Caco-2 (cell line): Measurements from ENCODE around the gene CPE. TPM values are rescaled to one million over a fixed set of nuclear protein-coding genes. Genes with fewer than 3 reads are reported as not detected.

Experiments
- BruUV-seq: library from RNA; stranded (reverse); fragments of 400-500 nt; replicated peaks from 2 replicates; lab custom pipeline; 2021; lab: Mats Ljungman, UMichigan
- CTCF ChIA-PET: fragments of 300-600 bp; sonication (Branson Sonifier 250); formaldehyde crosslinking; loops from one replicate; lab custom pipeline; 2022; ENCODE audit warnings: antibody characterized with exemption; lab: Charles Lee
- POLR2A ChIA-PET: fragments of 300-600 bp; sonication (Branson Sonifier 250); formaldehyde crosslinking; loops from one replicate; lab custom pipeline; 2022; ENCODE audit warnings: antibody characterized with exemption; lab: Charles Lee
- DNase-seq, 2 experiments: peaks; one replicate each; pipeline versions ENCODE4 v3.0.0 to v3.0.0-alpha.2; 2020 to 2022
- H3K27me3 ChIP-seq: replicated peaks from 2 replicates; pipeline ENCODE4 v1.6.0; 2011; ENCODE audit warnings: low read length; ENCODE audit not compliant: control insufficient read depth, insufficient read depth
- H3K36me3 ChIP-seq: 2 replicates; pipeline ENCODE4 v1.5.1; 2011; ENCODE audit warnings: low read length; ENCODE audit not compliant: control insufficient read depth, insufficient read depth
- H3K4me1 ChIP-seq: fragments of 250-450 bp; sonication (Bioruptor Pico); 2 replicates; pipeline ENCODE4 v1.5.1; 2020; ENCODE audit warnings: mild to moderate bottlenecking
- H3K4me3 ChIP-seq: 2 replicates; pipeline ENCODE4 v1.5.1; 2011; ENCODE audit warnings: low read depth, mild to moderate bottlenecking, control low read depth, low read length
- H3K9me3 ChIP-seq: fragments of 250-450 bp; sonication (Bioruptor Pico); 2 replicates; pipeline ENCODE4 v1.5.1; 2020; ENCODE audit warnings: mild to moderate bottlenecking, moderate library complexity
- H3K27ac Mint-ChIP-seq: one replicate; pipeline ENCODE4 v1.8.0; 2022; ENCODE audit warnings: mixed read lengths; ENCODE audit not compliant: unreplicated experiment
- H3K27me3 Mint-ChIP-seq: one replicate; pipeline ENCODE4 v1.8.0; 2022; ENCODE audit warnings: mixed read lengths; ENCODE audit not compliant: insufficient read depth, unreplicated experiment
- H3K36me3 Mint-ChIP-seq: one replicate; pipeline ENCODE4 v1.8.0; 2022; ENCODE audit warnings: mild to moderate bottlenecking, mixed read lengths; ENCODE audit not compliant: insufficient read depth, unreplicated experiment
- H3K4me1 Mint-ChIP-seq: one replicate; pipeline ENCODE4 v1.8.0; 2022; ENCODE audit warnings: low read depth, mixed read lengths; ENCODE audit not compliant: unreplicated experiment
- H3K4me3 Mint-ChIP-seq: one replicate; pipeline ENCODE4 v1.8.0; 2022; ENCODE audit warnings: mild to moderate bottlenecking, moderate library complexity, mixed read lengths; ENCODE audit not compliant: unreplicated experiment
- H3K9me3 Mint-ChIP-seq: one replicate; pipeline ENCODE4 v1.8.0; 2022; ENCODE audit warnings: mixed read lengths; ENCODE audit not compliant: unreplicated experiment
- CTCF ChIP-seq, 2 experiments: fragments of 200-600 bp in 1 of 2; IDR thresholded peaks; 1 replicate in 1 of 2; 2 replicates in 1 of 2; pipeline versions ENCODE4 v1.5.1 to v1.8.0; 2011 to 2022; ENCODE audit warnings: antibody characterized with exemption in 1 of 2, control low read depth in 1 of 2, inconsistent platforms in 1 of 2, low read depth in 1 of 2, low read length in 1 of 2, mild to moderate bottlenecking in 1 of 2, moderate library complexity in 1 of 2; ENCODE audit not compliant: insufficient read depth in 1 of 2, severe bottlenecking in 1 of 2, unreplicated experiment in 1 of 2
- intact Hi-C: fragments of 100-400 bp; cut with micrococcal nuclease; formaldehyde crosslinking; loops from one replicate; pipeline ENCODE4 v1.10.0; 2022; ENCODE audit not compliant: unreplicated experiment
- total RNA-seq: library from RNA; stranded (reverse); gene quantifications from 2 replicates; pipeline ENCODE4 v1.2.3, GENCODE V29; 2022

The CPE gene
- total RNA-seq, 1 experiment from 2014 or later: 5.9 TPM

- Histone ChIP-seq H3K27me3 (no peaks in the 10 kb centered on the region), H3K4me3 (no peak overlapping the region), H3K36me3 (no peaks in the 10 kb centered on the region), H3K4me1 (no peaks in the 10 kb centered on the region), H3K9me3 (no peaks in the 10 kb centered on the region)
- no peaks in the 10 kb centered on the region for H3K4me1 Mint-ChIP-seq
- H3K27me3 Mint-ChIP-seq: peaks cover 6% of the 10 kb centered on the region
- no TSS peak for BruUV-seq
- no peak for TF ChIP-seq CTCF (IDR thresholded peaks at IDR 0.05; ENCODE audit: insufficient read depth in 1 of 2, low read depth in 1 of 2, low read length in 1 of 2, severe bottlenecking in 1 of 2, unreplicated experiment in 1 of 2)
- CTCF ChIA-PET: interaction anchor here (1.6 kb wide), 1 partner anchor 15 kb away, joined by 3 read pairs; no protein-coding TSS in a partner anchor
- H3K4me3 Mint-ChIP-seq: no peak overlapping the region
- intact Hi-C loops: no loop called here
- H3K36me3 Mint-ChIP-seq: no peaks in the 10 kb centered on the region
- no peak for DNase-seq
- no peak overlapping the region for H3K27ac Mint-ChIP-seq
- POLR2A ChIA-PET: no interaction called here
- no peaks in the 10 kb centered on the region for H3K9me3 Mint-ChIP-seq
These were observed 19.3 kb upstream of the CPE start for GRCh38 chr4:165359506-165359905.

- BruUV-seq: no TSS peak
These were observed 18.6 kb upstream of the CPE start for GRCh38 chr4:165360041-165360695.

More at GRCh38 chr4:165360041-165360695, 18.6 kb upstream of the CPE start:
- H3K27me3 Mint-ChIP-seq: peaks cover 6% of the 10 kb centered on the region
- Histone ChIP-seq H3K9me3 (no peaks in the 10 kb centered on the region), H3K4me1 (no peaks in the 10 kb centered on the region; the same call in 1 of the 2 replicates), H3K36me3 (no peaks in the 10 kb centered on the region), H3K27me3 (no peaks in the 10 kb centered on the region), H3K4me3 (no peak overlapping the region)
- TF ChIP-seq CTCF (IDR thresholded peaks at IDR 0.05; ENCODE audit: insufficient read depth in 1 of 2, low read depth in 1 of 2, low read length in 1 of 2, severe bottlenecking in 1 of 2, unreplicated experiment in 1 of 2): no peak
- H3K4me1 Mint-ChIP-seq: no peaks in the 10 kb centered on the region
- intact Hi-C loops: no loop called here
- H3K27ac Mint-ChIP-seq: no peak overlapping the region
- H3K36me3 Mint-ChIP-seq: no peaks in the 10 kb centered on the region
- H3K9me3 Mint-ChIP-seq: no peaks in the 10 kb centered on the region
- ChIA-PET CTCF (interaction anchor here (1.6 kb wide), 1 partner anchor 16 kb away, joined by 3 read pairs; no protein-coding TSS in a partner anchor), POLR2A (no interaction called here)
- DNase-seq: no peak
- no peak overlapping the region for H3K4me3 Mint-ChIP-seq
